HepG2 (cell line): Measurements from ENCODE around the gene ZNF792. TPM values are rescaled to one million over a fixed set of nuclear protein-coding genes. Genes with fewer than 3 reads are reported as not detected.
A peak's percentile ranks its signal among the peaks of the same experiment; 100 is the strongest.

Experiments used
- AGO2 ChIP-seq: fragments of 200-400 bp; formaldehyde crosslinking; optimal IDR thresholded peaks from 2 replicates; pipeline ENCODE3; 2017; ENCODE audit warnings: mild to moderate bottlenecking, low read depth, low read length, moderate library complexity
- CHD2 ChIP-seq: IDR thresholded peaks from 2 replicates; pipeline ENCODE4 v1.6.1; 2011; ENCODE audit warnings: low read depth, low read length, improper control_type of control experiment
- HNF4A ChIP-seq: sonication (generic); formaldehyde crosslinking; IDR thresholded peaks from 2 replicates; pipeline ENCODE4 v1.4.0; 2020; ENCODE audit warnings: missing genetic modification reagents
- KAT8 ChIP-seq: IDR thresholded peaks from 2 replicates; pipeline ENCODE4 v1.6.1; 2016; ENCODE audit warnings: missing genetic modification reagents, missing compliant biosample characterization
- PLRG1 ChIP-seq: fragments of 450-650 bp; conservative IDR thresholded peaks from 2 replicates; pipeline ENCODE4 v1.6.1; 2016
- SOX6 ChIP-seq, 2 experiments: fragments of 450-650 bp in 1 of 2; sonication (generic) in 1 of 2; formaldehyde crosslinking in 1 of 2; IDR thresholded peaks; 2 replicates each; pipeline versions ENCODE4 v1.4.0 to v1.6.1; 2017 to 2020; ENCODE audit warnings: antibody characterized with exemption in 1 of 2, mild to moderate bottlenecking in 1 of 2, missing genetic modification reagents in 1 of 2
- ZBTB7B ChIP-seq: sonication (generic); formaldehyde crosslinking; IDR thresholded peaks from 2 replicates; pipeline ENCODE4 v1.4.0; 2020; ENCODE audit warnings: missing genetic modification reagents
- ZNF264 ChIP-seq: sonication (generic); formaldehyde crosslinking; IDR thresholded peaks from 2 replicates; pipeline ENCODE4 v1.4.0; 2020; ENCODE audit warnings: missing genetic modification reagents
- polyA plus RNA-seq, 8 experiments: library from polyadenylated mRNA; depleted of rRNA in 3 of 8; stranded (reverse) in 7 of 8; unstranded in 1 of 8; fragments of >200 nt; fragmentation: Illumina TruSeq in 4 of 8; extraction: Trizol in 4 of 8; gene quantifications; 2 replicates each; pipeline versions ENCODE4 v1.2.1 to v1.2.3, GENCODE V29; 2011 to 2016; ENCODE audit warnings: low read depth in 4 of 8, missing spikeins in 1 of 8, mixed read lengths in 1 of 8; ENCODE audit not compliant: insufficient read depth in 1 of 8
- total RNA-seq, 5 experiments: library from RNA; depleted of rRNA; stranded (reverse); fragments of >200 nt; fragmentation: Illumina TruSeq; extraction: Trizol; gene quantifications; 2 replicates each; pipeline ENCODE4 v1.2.3, GENCODE V29; 2016; ENCODE audit warnings: low read depth in 1 of 5
- TF ChIP-seq, protein P1 (sequence below), 2 experiments: fragments of 450-650 bp in 1 of 2; sonication (generic) in 1 of 2; formaldehyde crosslinking; IDR thresholded peaks; 2 replicates each; pipeline versions ENCODE4 v1.5.0 to v1.8.0; 2020 to 2022; ENCODE audit warnings: mild to moderate bottlenecking in 1 of 2, missing genetic modification reagents in 1 of 2
- TF ChIP-seq, protein P2 (sequence below): IDR thresholded peaks from 2 replicates; pipeline ENCODE4 v1.4.0; 2020; ENCODE audit warnings: mild to moderate bottlenecking, missing genetic modification reagents
- TF ChIP-seq, protein P3 (sequence below): sonication (generic); formaldehyde crosslinking; IDR thresholded peaks from 2 replicates; pipeline ENCODE4 v1.5.0; 2020; ENCODE audit warnings: missing genetic modification reagents, mild to moderate bottlenecking, borderline replicate concordance
- TF ChIP-seq, protein P4 (sequence below): sonication (generic); formaldehyde crosslinking; IDR thresholded peaks from 2 replicates; pipeline ENCODE4 v1.4.0; 2020; ENCODE audit warnings: missing genetic modification reagents
- TF ChIP-seq, protein P5 (sequence below): IDR thresholded peaks from 2 replicates; pipeline ENCODE4 v1.6.1; 2016; ENCODE audit warnings: missing compliant biosample characterization, missing genetic modification reagents, borderline replicate concordance
- TF ChIP-seq, protein P6 (sequence below): sonication (generic); formaldehyde crosslinking; conservative IDR thresholded peaks from 2 replicates; pipeline ENCODE4 v1.8.0; 2022; ENCODE audit warnings: mild to moderate bottlenecking, moderate library complexity, missing genetic modification reagents

Gene ZNF792
- total and polyA plus RNA-seq, 2 of the 13 experiments (the other 11 are each of a cell fraction or from before 2014, with no cell fraction given) = 5.5 to 11.5 TPM

DNA sequence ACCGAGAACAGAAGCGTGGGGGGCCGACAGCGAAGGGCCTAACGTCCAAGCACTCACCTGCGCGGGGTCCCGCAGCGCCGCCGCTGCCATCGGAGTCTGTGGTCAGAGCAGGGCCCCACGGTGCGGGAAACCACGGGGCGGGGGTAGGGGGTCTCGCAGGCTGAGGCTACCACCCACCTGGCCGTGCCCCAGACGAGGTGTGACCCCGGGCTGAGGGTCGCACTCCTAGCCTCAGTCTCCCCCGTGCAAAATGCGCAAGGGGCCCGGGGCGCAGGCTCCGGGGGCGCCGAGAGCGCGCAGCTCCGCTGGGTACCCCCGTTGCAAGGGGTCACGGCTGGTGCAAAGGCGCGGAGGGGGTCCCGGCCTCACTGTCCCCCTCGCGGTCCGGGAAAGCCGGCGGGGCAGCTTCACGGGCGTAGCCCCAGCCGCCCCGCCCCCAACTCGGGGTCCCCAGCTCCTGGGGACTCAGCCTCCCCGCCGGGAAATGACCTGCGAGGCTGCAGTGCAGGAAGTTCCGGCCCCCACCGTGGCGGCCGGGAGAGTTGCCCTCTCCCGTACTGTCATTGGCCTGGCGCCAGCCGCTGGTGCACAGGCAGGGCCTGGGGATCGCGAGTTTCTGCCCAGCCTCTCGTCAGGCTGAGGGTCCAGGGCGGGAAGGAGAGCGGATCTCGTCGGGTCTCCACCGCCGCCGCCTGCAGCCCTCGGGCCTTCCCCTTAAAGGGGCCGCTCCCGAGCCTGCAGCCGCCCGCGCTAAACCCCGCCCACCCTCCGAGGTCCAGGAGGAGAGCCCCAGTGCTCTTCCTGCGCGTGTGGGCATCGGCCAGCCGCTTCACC lies at the start of gene ZNF792 (continued):
- TF ChIP-seq, protein P1, sequence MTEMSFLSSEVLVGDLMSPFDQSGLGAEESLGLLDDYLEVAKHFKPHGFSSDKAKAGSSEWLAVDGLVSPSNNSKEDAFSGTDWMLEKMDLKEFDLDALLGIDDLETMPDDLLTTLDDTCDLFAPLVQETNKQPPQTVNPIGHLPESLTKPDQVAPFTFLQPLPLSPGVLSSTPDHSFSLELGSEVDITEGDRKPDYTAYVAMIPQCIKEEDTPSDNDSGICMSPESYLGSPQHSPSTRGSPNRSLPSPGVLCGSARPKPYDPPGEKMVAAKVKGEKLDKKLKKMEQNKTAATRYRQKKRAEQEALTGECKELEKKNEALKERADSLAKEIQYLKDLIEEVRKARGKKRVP (CRISPR knock-in tag; IDR thresholded peaks at IDR 0.05) = no peak
- TF ChIP-seq, protein P2, sequence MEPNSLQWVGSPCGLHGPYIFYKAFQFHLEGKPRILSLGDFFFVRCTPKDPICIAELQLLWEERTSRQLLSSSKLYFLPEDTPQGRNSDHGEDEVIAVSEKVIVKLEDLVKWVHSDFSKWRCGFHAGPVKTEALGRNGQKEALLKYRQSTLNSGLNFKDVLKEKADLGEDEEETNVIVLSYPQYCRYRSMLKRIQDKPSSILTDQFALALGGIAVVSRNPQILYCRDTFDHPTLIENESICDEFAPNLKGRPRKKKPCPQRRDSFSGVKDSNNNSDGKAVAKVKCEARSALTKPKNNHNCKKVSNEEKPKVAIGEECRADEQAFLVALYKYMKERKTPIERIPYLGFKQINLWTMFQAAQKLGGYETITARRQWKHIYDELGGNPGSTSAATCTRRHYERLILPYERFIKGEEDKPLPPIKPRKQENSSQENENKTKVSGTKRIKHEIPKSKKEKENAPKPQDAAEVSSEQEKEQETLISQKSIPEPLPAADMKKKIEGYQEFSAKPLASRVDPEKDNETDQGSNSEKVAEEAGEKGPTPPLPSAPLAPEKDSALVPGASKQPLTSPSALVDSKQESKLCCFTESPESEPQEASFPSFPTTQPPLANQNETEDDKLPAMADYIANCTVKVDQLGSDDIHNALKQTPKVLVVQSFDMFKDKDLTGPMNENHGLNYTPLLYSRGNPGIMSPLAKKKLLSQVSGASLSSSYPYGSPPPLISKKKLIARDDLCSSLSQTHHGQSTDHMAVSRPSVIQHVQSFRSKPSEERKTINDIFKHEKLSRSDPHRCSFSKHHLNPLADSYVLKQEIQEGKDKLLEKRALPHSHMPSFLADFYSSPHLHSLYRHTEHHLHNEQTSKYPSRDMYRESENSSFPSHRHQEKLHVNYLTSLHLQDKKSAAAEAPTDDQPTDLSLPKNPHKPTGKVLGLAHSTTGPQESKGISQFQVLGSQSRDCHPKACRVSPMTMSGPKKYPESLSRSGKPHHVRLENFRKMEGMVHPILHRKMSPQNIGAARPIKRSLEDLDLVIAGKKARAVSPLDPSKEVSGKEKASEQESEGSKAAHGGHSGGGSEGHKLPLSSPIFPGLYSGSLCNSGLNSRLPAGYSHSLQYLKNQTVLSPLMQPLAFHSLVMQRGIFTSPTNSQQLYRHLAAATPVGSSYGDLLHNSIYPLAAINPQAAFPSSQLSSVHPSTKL (CRISPR knock-in tag) = peak; percentile 24; the same call in 1 of the 2 replicates
- TF ChIP-seq ZNF264 (CRISPR knock-in tag) (0 out of 2 replicates have a peak, but pooled peaks have one; percentile 20), AGO2 (peak; percentile 51), CHD2 (peak; percentile 70), ZBTB7B (CRISPR knock-in tag) (peak; percentile 50; the same call in 1 of the 2 replicates), PLRG1 (no peak), HNF4A (peak; percentile 22; the same call in 1 of the 2 replicates), KAT8 (CRISPR knock-in tag) (peak; percentile 37), SOX6 (IDR thresholded peaks at IDR 0.05) (no peak), SOX6 (CRISPR knock-in tag; IDR thresholded peaks at IDR 0.05) (peak; percentile 31; the same call in 1 of the 2 replicates)
- TF ChIP-seq, protein P3, sequence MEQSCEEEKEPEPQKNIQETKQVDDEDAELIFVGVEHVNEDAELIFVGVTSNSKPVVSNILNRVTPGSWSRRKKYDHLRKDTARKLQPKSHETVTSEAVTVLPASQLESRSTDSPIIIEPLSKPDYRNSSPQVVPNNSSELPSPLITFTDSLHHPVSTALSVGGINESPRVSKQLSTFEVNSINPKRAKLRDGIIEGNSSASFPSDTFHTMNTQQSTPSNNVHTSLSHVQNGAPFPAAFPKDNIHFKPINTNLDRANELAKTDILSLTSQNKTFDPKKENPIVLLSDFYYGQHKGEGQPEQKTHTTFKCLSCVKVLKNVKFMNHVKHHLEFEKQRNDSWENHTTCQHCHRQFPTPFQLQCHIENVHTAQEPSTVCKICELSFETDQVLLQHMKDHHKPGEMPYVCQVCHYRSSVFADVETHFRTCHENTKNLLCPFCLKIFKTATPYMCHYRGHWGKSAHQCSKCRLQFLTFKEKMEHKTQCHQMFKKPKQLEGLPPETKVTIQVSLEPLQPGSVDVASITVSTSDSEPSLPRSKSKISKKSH = 0 out of 2 replicates have a peak, but pooled peaks have one; percentile 20
- TF ChIP-seq, protein P4, sequence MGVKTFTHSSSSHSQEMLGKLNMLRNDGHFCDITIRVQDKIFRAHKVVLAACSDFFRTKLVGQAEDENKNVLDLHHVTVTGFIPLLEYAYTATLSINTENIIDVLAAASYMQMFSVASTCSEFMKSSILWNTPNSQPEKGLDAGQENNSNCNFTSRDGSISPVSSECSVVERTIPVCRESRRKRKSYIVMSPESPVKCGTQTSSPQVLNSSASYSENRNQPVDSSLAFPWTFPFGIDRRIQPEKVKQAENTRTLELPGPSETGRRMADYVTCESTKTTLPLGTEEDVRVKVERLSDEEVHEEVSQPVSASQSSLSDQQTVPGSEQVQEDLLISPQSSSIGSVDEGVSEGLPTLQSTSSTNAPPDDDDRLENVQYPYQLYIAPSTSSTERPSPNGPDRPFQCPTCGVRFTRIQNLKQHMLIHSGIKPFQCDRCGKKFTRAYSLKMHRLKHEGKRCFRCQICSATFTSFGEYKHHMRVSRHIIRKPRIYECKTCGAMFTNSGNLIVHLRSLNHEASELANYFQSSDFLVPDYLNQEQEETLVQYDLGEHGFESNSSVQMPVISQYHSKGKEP = no peak
- TF ChIP-seq, protein P5, sequence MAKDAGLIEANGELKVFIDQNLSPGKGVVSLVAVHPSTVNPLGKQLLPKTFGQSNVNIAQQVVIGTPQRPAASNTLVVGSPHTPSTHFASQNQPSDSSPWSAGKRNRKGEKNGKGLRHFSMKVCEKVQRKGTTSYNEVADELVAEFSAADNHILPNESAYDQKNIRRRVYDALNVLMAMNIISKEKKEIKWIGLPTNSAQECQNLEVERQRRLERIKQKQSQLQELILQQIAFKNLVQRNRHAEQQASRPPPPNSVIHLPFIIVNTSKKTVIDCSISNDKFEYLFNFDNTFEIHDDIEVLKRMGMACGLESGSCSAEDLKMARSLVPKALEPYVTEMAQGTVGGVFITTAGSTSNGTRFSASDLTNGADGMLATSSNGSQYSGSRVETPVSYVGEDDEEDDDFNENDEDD (CRISPR knock-in tag) = peak; percentile 80; the same call in 1 of the 2 replicates
- TF ChIP-seq, protein P6, sequence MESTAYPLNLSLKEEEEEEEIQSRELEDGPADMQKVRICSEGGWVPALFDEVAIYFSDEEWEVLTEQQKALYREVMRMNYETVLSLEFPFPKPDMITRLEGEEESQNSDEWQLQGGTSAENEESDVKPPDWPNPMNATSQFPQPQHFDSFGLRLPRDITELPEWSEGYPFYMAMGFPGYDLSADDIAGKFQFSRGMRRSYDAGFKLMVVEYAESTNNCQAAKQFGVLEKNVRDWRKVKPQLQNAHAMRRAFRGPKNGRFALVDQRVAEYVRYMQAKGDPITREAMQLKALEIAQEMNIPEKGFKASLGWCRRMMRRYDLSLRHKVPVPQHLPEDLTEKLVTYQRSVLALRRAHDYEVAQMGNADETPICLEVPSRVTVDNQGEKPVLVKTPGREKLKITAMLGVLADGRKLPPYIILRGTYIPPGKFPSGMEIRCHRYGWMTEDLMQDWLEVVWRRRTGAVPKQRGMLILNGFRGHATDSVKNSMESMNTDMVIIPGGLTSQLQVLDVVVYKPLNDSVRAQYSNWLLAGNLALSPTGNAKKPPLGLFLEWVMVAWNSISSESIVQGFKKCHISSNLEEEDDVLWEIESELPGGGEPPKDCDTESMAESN (CRISPR knock-in tag) = 0 out of 2 replicates have a peak, but pooled peaks have one; percentile 11
